SK-N-DZ (cell line): ENCODE results near the gene KLHDC2.
"Not testable (repeated sequence)": the region's sequence is repeated elsewhere in the genome, so short reads cannot be mapped to it uniquely, and the experiment has no call there.

Experiments used
- DNase-seq: peaks from one replicate; pipeline ENCODE4 v3.0.0-alpha.2; 2015; ENCODE audit warnings: low spot score

KLHDC2 gene

GRCh38 chr14:49778421-49778820 is 10.5 kb downstream of the KLHDC2 start:
- DNase-seq = no peak

- not testable (repeated sequence) for DNase-seq
Measured at GRCh38 chr14:49781040-49781439, 13.1 kb downstream of the KLHDC2 start.

DNA sequence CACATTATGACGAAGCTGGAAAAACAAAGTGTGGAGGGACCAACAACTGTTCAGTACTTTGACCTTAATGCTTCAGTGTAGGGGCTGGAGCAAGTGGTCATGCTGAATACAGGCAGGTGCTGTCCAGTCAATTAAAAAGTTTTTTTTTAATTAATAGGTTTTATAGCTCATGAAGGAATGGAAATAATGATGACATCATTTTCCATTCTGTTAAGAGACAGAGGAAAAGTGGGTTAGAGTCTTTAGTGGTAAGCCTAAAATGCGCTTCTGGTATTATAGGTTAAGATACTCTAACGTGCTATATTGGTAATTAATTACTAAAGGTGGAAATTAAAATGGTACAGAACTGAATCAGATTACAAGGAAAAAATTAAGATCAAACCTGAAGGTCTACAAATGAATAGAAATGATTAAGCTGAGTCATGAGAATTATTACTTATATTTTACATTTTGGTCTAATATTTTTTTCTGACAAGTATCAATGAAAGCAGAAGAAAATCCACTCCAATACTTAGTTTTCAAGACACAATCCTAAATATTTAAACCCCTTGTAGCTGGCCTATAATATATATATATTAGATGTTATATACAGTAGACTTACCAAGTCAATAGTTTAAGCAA is 15.6 kb downstream of the KLHDC2 start:
- DNase-seq = no peak

DNA sequence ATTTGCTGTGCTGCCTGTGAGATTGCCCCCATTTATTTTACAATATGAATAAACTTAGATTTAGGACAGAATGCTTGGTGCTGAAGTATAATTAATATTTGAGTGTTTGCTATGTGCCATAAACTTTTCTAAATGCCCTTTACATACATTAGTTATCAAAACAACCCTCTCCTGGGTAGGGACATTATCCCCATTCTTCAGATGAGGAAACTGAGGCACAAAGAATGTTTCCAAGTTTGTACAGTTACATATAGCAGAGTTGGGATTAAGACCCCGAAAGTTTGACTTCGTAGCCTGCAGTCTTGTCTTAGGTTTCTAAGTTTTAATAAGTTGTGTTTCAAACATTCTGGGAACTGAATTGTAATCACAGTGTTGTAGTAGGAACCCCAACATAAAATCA is 18.4 kb downstream of the KLHDC2 start:
- no peak for DNase-seq

GRCh38 chr14:49792618-49793017 is 24.7 kb downstream of the KLHDC2 start:
- DNase-seq = no peak

GRCh38 chr14:49796025-49796424 is 28.1 kb downstream of the KLHDC2 start:
- DNase-seq = no peak

GRCh38 chr14:49808780-49809179 is 40.8 kb downstream of the KLHDC2 start:
- no peak for DNase-seq

DNA sequence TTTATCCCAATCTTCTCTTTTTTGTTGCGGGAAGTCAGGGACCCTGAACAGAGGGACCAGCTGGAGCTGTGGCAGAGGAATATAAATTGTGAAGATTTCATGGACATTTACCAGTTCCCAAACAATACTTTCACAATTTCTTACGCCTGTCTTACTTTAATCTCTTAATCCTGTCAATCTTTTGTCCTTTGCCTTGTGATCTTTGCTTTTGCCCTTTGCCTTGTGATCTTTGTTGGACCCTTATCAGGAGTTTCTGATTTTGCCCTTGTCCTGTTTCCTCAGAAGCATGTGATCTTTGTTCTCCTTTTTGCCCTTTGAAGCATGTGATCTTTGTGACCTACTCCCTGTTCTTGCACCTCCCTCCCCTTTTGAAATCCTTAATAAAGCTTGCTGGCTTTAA is 48.2 kb downstream of the KLHDC2 start:
- not testable (repeated sequence) for DNase-seq

DNA sequence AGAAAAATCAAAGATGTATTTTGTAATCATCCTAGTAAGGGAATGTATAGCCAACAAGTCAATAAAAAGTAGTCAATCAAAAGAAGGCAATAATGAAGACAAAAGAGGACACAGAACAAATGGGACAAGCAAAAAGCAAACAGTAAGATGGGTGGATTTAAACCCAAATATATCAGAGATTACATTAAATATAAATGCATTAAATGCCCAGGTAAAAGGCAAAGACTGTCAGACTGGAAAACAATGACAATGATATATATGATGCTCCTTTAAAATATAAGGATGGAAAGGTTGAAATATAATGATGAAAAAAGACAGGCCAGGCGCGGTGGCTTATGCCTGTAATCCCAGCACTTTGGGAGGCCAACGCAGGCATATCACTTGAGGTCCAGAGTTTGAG is 48.9 kb downstream of the KLHDC2 start:
- no peak for DNase-seq

- DNase-seq = no peak
Measured at GRCh38 chr14:49820176-49820575, 52.2 kb downstream of the KLHDC2 start.

- no peak for DNase-seq
Measured at GRCh38 chr14:49828640-49829039, 60.7 kb downstream of the KLHDC2 start.
